GM12878 (cell line): ENCODE results near the gene EXD3. TPM values are rescaled to one million over a fixed set of nuclear protein-coding genes. Genes with fewer than 3 reads are reported as not detected.

Source experiments
- ATAC-seq: fragments of 200-7000 bp; cut with Tn5 transposase; 3 replicates; pipeline ENCODE4 v1.9.1; 2020; ENCODE audit warnings: mild to moderate bottlenecking, moderate library complexity
- BruUV-seq: library from RNA; stranded (reverse); fragments of 400-500 nt; replicated peaks from 2 replicates; lab custom pipeline; 2021; lab: Mats Ljungman, UMichigan
- CTCF ChIA-PET: fragments of 300-600 bp; sonication (Branson Sonifier 250); formaldehyde crosslinking; extraction: SDS; loops from one replicate; lab custom pipeline; 2021; ENCODE audit warnings: inconsistent platforms; lab: Yijun Ruan, JAX
- POLR2A ChIA-PET: fragments of 350-600 bp; formaldehyde crosslinking; extraction: SDS; loops from one replicate; lab custom pipeline; 2021; ENCODE audit warnings: inconsistent platforms; lab: Charles Lee
- RAD21 ChIA-PET: fragments of 300-600 bp; sonication (Branson Sonifier 250); formaldehyde crosslinking; loops from one replicate; lab custom pipeline; 2023; ENCODE audit warnings: antibody characterized with exemption; ENCODE audit not compliant: unreplicated experiment; lab: Charles Lee
- SMC1A ChIA-PET: fragments of 300-600 bp; sonication (Branson Sonifier 250); formaldehyde crosslinking; loops from one replicate; lab custom pipeline; 2023; ENCODE audit not compliant: unreplicated experiment, uncharacterized antibody; lab: Charles Lee
- DNase-seq: peaks from one replicate; pipeline ENCODE4 v3.0.0-alpha.2; 2011; ENCODE audit warnings: low read depth, low spot score
- FAIRE-seq: peaks from 3 replicates; lab custom pipeline; 2011; peaks lifted over from hg19 to GRCh38; lab: Jason Lieb, UNC
- H2AFZ ChIP-seq: 2 replicates; pipeline ENCODE4 v1.6.0; 2011; ENCODE audit warnings: low read depth, low read length, control low read depth; ENCODE audit not compliant: control insufficient read depth
- H3K27ac ChIP-seq: 2 replicates; pipeline ENCODE4 v1.5.1; 2011; ENCODE audit warnings: control low read depth; ENCODE audit not compliant: control insufficient read depth, insufficient read depth
- H3K27me3 ChIP-seq, 2 experiments: replicated peaks in 1 of 2; 2 replicates each; pipeline versions ENCODE4 v1.6.0 to v1.6.1; 2011; ENCODE audit warnings: low read length in 1 of 2; ENCODE audit not compliant: control insufficient read depth in 2 of 2, insufficient read depth in 2 of 2
- H3K36me3 ChIP-seq, 2 experiments: 2 replicates each; pipeline ENCODE4 v1.5.1; 2011; ENCODE audit warnings: low read length in 1 of 2; ENCODE audit not compliant: control insufficient read depth in 2 of 2, insufficient read depth in 2 of 2
- H3K4me1 ChIP-seq: 2 replicates; pipeline ENCODE4 v1.6.1; 2011; ENCODE audit warnings: mild to moderate bottlenecking, low read length, moderate library complexity, mixed read lengths; ENCODE audit not compliant: control insufficient read depth, insufficient read depth
- H3K4me2 ChIP-seq: 2 replicates; pipeline ENCODE4 v1.6.0; 2011; ENCODE audit warnings: control low read depth; ENCODE audit not compliant: control insufficient read depth, insufficient read depth
- H3K4me3 ChIP-seq: fragments of 200-600 bp; sonication (generic); 2 replicates; pipeline ENCODE4 v1.5.1; 2016
- H3K79me2 ChIP-seq: 2 replicates; pipeline ENCODE4 v1.6.0; 2011; ENCODE audit warnings: low read length; ENCODE audit not compliant: control insufficient read depth, insufficient read depth
- H3K9ac ChIP-seq: 2 replicates; pipeline ENCODE4 v1.8.0; 2011; ENCODE audit warnings: low read length, control low read depth, mixed read lengths; ENCODE audit not compliant: control insufficient read depth, insufficient read depth
- H3K9me3 ChIP-seq: replicated peaks from 3 replicates; pipeline ENCODE4 v1.5.1; 2011; ENCODE audit warnings: mild to moderate bottlenecking, low read length; ENCODE audit not compliant: control insufficient read depth, insufficient read depth
- H4K20me1 ChIP-seq: 2 replicates; pipeline ENCODE4 v1.6.0; 2011; ENCODE audit not compliant: control insufficient read depth, insufficient read depth
- ATF2 ChIP-seq: IDR thresholded peaks from 2 replicates; pipeline ENCODE4 v1.6.1; 2012; ENCODE audit warnings: low read length, inconsistent platforms
- ATF7 ChIP-seq: fragments of 450-650 bp; IDR thresholded peaks from 2 replicates; pipeline ENCODE4 v1.6.1; 2016; ENCODE audit warnings: low read depth, mild to moderate bottlenecking
- BACH1 ChIP-seq: fragments of 450-650 bp; IDR thresholded peaks from 2 replicates; pipeline ENCODE4 v1.6.1; 2017; ENCODE audit warnings: mild to moderate bottlenecking, borderline replicate concordance
- BCL11A ChIP-seq: IDR thresholded peaks from 2 replicates; pipeline ENCODE4 v1.6.1; 2011; ENCODE audit warnings: low read depth, low read length
- BHLHE40 ChIP-seq, 2 experiments: fragments of 450-650 bp in 1 of 2; IDR thresholded peaks; 2 replicates each; pipeline ENCODE4 v1.6.1; 2011 to 2017; ENCODE audit warnings: low read depth in 2 of 2, borderline replicate concordance in 1 of 2, improper control_type of control experiment in 1 of 2, low read length in 1 of 2, mild to moderate bottlenecking in 1 of 2
- EED ChIP-seq: sonication (generic); IDR thresholded peaks from 2 replicates; pipeline ENCODE4 v1.6.1; 2016; ENCODE audit warnings: antibody characterized with exemption, low read depth
- EGR1 ChIP-seq, 2 experiments: IDR thresholded peaks; 1 replicate in 1 of 2; 2 replicates in 1 of 2; pipeline ENCODE4 v1.6.1; 2011 to 2012; ENCODE audit warnings: low read depth in 2 of 2, low read length in 2 of 2, borderline replicate concordance in 1 of 2, mild to moderate bottlenecking in 1 of 2, moderate library complexity in 1 of 2
- ESRRA ChIP-seq: IDR thresholded peaks from 2 replicates; pipeline ENCODE4 v1.6.1; 2012; ENCODE audit warnings: mild to moderate bottlenecking, low read length, improper control_type of control experiment
- GATAD2B ChIP-seq: fragments of 450-650 bp; conservative IDR thresholded peaks from 2 replicates; pipeline ENCODE4 v1.6.1; 2017; ENCODE audit warnings: low read depth, mild to moderate bottlenecking, moderate library complexity
- IKZF1 ChIP-seq: fragments of 450-650 bp; conservative IDR thresholded peaks from 2 replicates; pipeline ENCODE4 v1.6.1; 2017; ENCODE audit warnings: antibody characterized with exemption, mild to moderate bottlenecking
- IKZF2 ChIP-seq, 2 experiments: fragments of 450-650 bp; IDR thresholded peaks; 2 replicates each; pipeline ENCODE4 v1.6.1; 2017; ENCODE audit warnings: mild to moderate bottlenecking in 2 of 2, moderate library complexity in 2 of 2
- MEF2B ChIP-seq: fragments of 450-650 bp; IDR thresholded peaks from 2 replicates; pipeline ENCODE4 v1.6.1; 2018; ENCODE audit warnings: mild to moderate bottlenecking, moderate library complexity; ENCODE audit not compliant: partially characterized antibody, poor library complexity, severe bottlenecking
- MTA3 ChIP-seq: IDR thresholded peaks from 2 replicates; pipeline ENCODE4 v1.6.1; 2012; ENCODE audit warnings: low read length, inconsistent platforms, borderline replicate concordance
- PAX8 ChIP-seq: fragments of 450-650 bp; IDR thresholded peaks from 2 replicates; pipeline ENCODE4 v1.6.1; 2017; ENCODE audit warnings: mild to moderate bottlenecking, moderate library complexity
- POLR2A ChIP-seq: IDR thresholded peaks from 2 replicates; pipeline ENCODE4 v1.6.1; 2011; ENCODE audit warnings: low read depth, mild to moderate bottlenecking, low read length
- POLR2AphosphoS5 ChIP-seq: IDR thresholded peaks from 2 replicates; pipeline ENCODE4 v1.6.1; 2011; ENCODE audit warnings: mild to moderate bottlenecking, low read length, inconsistent platforms
- RELA ChIP-seq: fragments of 450-650 bp; IDR thresholded peaks from 2 replicates; pipeline ENCODE4 v1.8.0; 2014; ENCODE audit warnings: borderline replicate concordance; ENCODE audit not compliant: partially characterized antibody
- RFX5 ChIP-seq: IDR thresholded peaks from 2 replicates; pipeline ENCODE4 v1.6.1; 2011; ENCODE audit warnings: low read depth, low read length, improper control_type of control experiment
- RUNX3 ChIP-seq: IDR thresholded peaks from 2 replicates; pipeline ENCODE4 v1.6.1; 2012; ENCODE audit warnings: low read length, inconsistent platforms
- SIX5 ChIP-seq: IDR thresholded peaks from 2 replicates; pipeline ENCODE4 v1.6.1; 2011; ENCODE audit warnings: mild to moderate bottlenecking, low read depth, low read length, moderate library complexity; ENCODE audit not compliant: severe bottlenecking
- ZNF384 ChIP-seq: IDR thresholded peaks from 2 replicates; pipeline ENCODE4 v1.6.1; 2012; ENCODE audit warnings: low read depth, mild to moderate bottlenecking, low read length, improper control_type of control experiment, borderline replicate concordance
- WGBS: methylation state at CpG from one replicate; pipeline ENCODE4 v1.1.6; 2016; ENCODE audit warnings: low lambda C conversion rate; ENCODE audit not compliant: insufficient replicate concordance, insufficient coverage; ENCODE audit errors: missing lambda C conversion rate; 5-methylcytosine and 5-hydroxymethylcytosine counted together
- in situ Hi-C: fragments of 300-500 bp; cut with MboI; formaldehyde crosslinking; loops from 9 replicates; pipeline ENCODE4 v1.14.3; 2018; ENCODE audit warnings: mixed read lengths
- intact Hi-C: fragments of 100-400 bp; cut with micrococcal nuclease; formaldehyde crosslinking; loops from one replicate; pipeline ENCODE4 v1.14.2; 2022; ENCODE audit not compliant: unreplicated experiment
- polyA plus RNA-seq, 11 experiments: library from polyadenylated mRNA; depleted of rRNA in 4 of 11; unstranded in 6 of 11; stranded (reverse) in 5 of 11; fragments of >200 nt; fragmentation: Nextera tagmentation in 4 of 11; fragmentation: Illumina TruSeq in 1 of 11; extraction: Ambion mirVana in 4 of 11; extraction: Trizol in 1 of 11; gene quantifications; 1 replicate in 1 of 11; 2 replicates in 10 of 11; pipeline versions ENCODE4 v1.2.1 to v1.2.3, GENCODE V29; 2011 to 2016; ENCODE audit warnings: inconsistent platforms in 2 of 11, missing spikeins in 2 of 11, low read depth in 1 of 11
- total RNA-seq, 4 experiments: library from RNA; depleted of rRNA in 3 of 4; stranded (reverse); fragments of >200 nt in 3 of 4; fragmentation: Illumina TruSeq in 1 of 4; extraction: Trizol in 1 of 4; gene quantifications; 2 replicates each; pipeline versions ENCODE4 v1.2.1 to v1.2.3, GENCODE V29; 2013 to 2021
- TF ChIP-seq, protein P1 (sequence below): fragments of 450-650 bp; IDR thresholded peaks from 2 replicates; pipeline ENCODE4 v1.6.1; 2017; ENCODE audit warnings: low read depth, mild to moderate bottlenecking, moderate library complexity

EXD3 gene
- total and polyA plus RNA-seq, 10 of the 15 experiments (the other 5 are each of a cell fraction or from before 2014, with no cell fraction given): 0.21 to 7.1 (median 3.6) TPM

- H3K9ac ChIP-seq: peak overlapping the region; percentile 44; the same call in 1 of the 2 replicates
- peak; percentile 58 for ATAC-seq
Observed at GRCh38 chr9:137407590-137408300, 15.2 kb downstream of the EXD3 start.

More at GRCh38 chr9:137407590-137408300, 15.2 kb downstream of the EXD3 start:
- 0% methylated on average over 26 of the region's 31 CpGs for WGBS
- peak overlapping the region; percentile 55; the same call in 1 of the 2 replicates for H3K4me3 ChIP-seq
- H2AFZ ChIP-seq: no peak overlapping the region; the same call in 1 of the 2 replicates
- in situ Hi-C loops: loop anchor here (5.0 kb wide), 1 partner anchor 115 kb away; no protein-coding TSS in a partner anchor
- ChIA-PET SMC1A (interaction anchor here (1.6 kb wide), 1 partner anchor 106 kb away, joined by 5 read pairs; the partner anchor contains the start of gene NRARP), RAD21 (interaction anchor here (0.6 to 1.2 kb wide), 4 partner anchors 146 to 171 kb away, joined by 3 to 4 read pairs (median 4); partner anchors contain the start of gene NELFB), CTCF (interaction anchor here (0.7 to 2.7 kb wide), 5 partner anchors 14 to 122 kb away, joined by 3 to 17 read pairs (median 4); partner anchors contain the start of gene NRARP), POLR2A (interaction anchor here (0.7 to 1.3 kb wide), 4 partner anchors 12 to 164 kb away, joined by 3 read pairs; partner anchors contain the start of genes EXD3, NOXA1 and NRARP)
- peak overlapping the region; percentile 39 for H3K27ac ChIP-seq
- no peaks in the 10 kb centered on the region; a peak in 1 of 4 replicates for H3K36me3 ChIP-seq
- no peak for FAIRE-seq
- H3K4me1 ChIP-seq: peaks cover 25% of the 10 kb centered on the region
- H3K9me3 ChIP-seq: peaks cover 5% of the 10 kb centered on the region; the same call in 1 of the 3 replicates
- no peaks in the 10 kb centered on the region for H3K27me3 ChIP-seq
- peak overlapping the region; percentile 82 for H3K4me2 ChIP-seq
- no peaks in the 10 kb centered on the region for H4K20me1 ChIP-seq
- intact Hi-C loops: loop anchor here (2.0 kb wide), 1 partner anchor 105 kb away; the partner anchor contains the start of gene NRARP
- no peaks in the 10 kb centered on the region for H3K79me2 ChIP-seq
- no TSS peak for BruUV-seq
- 0 out of 2 replicates have a peak, but pooled peaks have one; percentile 28 for TF ChIP-seq ATF7
- TF ChIP-seq ZNF384: no peak
- TF ChIP-seq SIX5: no peak
- peak; percentile 50; the same call in 1 of the 2 replicates for TF ChIP-seq EED
- peak in 1 of 2 experiments; percentile 91; a peak in 2 of 3 replicates for TF ChIP-seq EGR1 (IDR thresholded peaks at IDR 0.05; ENCODE audit: borderline replicate concordance in 1 of 2, low read depth in 2 of 2, low read length in 2 of 2)
- TF ChIP-seq BACH1: no peak
- peak; percentile 45 for TF ChIP-seq IKZF1
- TF ChIP-seq RUNX3: 0 out of 2 replicates have a peak, but pooled peaks have one; percentile 9
- TF ChIP-seq GATAD2B: 0 out of 2 replicates have a peak, but pooled peaks have one; percentile 27
- TF ChIP-seq BCL11A: 0 out of 2 replicates have a peak, but pooled peaks have one; percentile 29
- TF ChIP-seq MEF2B: peak; percentile 71
- no peak for TF ChIP-seq ATF2
- no peak for TF ChIP-seq PAX8
- TF ChIP-seq BHLHE40 (IDR thresholded peaks at IDR 0.05; ENCODE audit: borderline replicate concordance in 1 of 2, low read depth in 2 of 2, low read length in 1 of 2): peak; percentile 91 to 96
- TF ChIP-seq RFX5: no peak
- no peak for TF ChIP-seq POLR2A
- TF ChIP-seq POLR2AphosphoS5: no peak
- TF ChIP-seq IKZF2 (IDR thresholded peaks at IDR 0.05): peak; percentile 15 to 35; a peak in 2 of 4 replicates
- no peak for TF ChIP-seq RELA
- TF ChIP-seq, protein P1, sequence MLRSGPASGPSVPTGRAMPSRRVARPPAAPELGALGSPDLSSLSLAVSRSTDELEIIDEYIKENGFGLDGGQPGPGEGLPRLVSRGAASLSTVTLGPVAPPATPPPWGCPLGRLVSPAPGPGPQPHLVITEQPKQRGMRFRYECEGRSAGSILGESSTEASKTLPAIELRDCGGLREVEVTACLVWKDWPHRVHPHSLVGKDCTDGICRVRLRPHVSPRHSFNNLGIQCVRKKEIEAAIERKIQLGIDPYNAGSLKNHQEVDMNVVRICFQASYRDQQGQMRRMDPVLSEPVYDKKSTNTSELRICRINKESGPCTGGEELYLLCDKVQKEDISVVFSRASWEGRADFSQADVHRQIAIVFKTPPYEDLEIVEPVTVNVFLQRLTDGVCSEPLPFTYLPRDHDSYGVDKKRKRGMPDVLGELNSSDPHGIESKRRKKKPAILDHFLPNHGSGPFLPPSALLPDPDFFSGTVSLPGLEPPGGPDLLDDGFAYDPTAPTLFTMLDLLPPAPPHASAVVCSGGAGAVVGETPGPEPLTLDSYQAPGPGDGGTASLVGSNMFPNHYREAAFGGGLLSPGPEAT: peak; percentile 41; the same call in 1 of the 2 replicates
- no peak for TF ChIP-seq ESRRA
- TF ChIP-seq MTA3: no peak
- DNase-seq: peak; percentile 26
